ENCODE measurements around the gene TXNL4A. TPM values are rescaled to one million over a fixed set of nuclear protein-coding genes. Genes with fewer than 3 reads are reported as not detected.

Gene TXNL4A
- total RNA-seq, 1 experiment from 2014 or later, result 416 TPM

GRCh38 chr18:80023173-80023572 lies 34.8 kb upstream of the TXNL4A start:
- DNase-seq (ENCODE audit: low read depth, low spot score) (no peak), ATAC-seq (no peak)
- Histone ChIP-seq H3K4me3 (ENCODE audit: low read depth in 2 of 2, low read length in 2 of 2) (no peak overlapping the region), H3K4me1 (ENCODE audit: control insufficient read depth, insufficient read depth, low read length) (no peaks in the 10 kb centered on the region), H3K27me3 (ENCODE audit: control insufficient read depth, insufficient read depth, low read length) (no peaks in the 10 kb centered on the region), H3K27ac (ENCODE audit: low read length) (no peak overlapping the region), H3K9me3 (ENCODE audit: control insufficient read depth, insufficient read depth, low read depth, low read length) (peaks cover 41% of the 10 kb centered on the region), H3K36me3 (ENCODE audit: control insufficient read depth, insufficient read depth, low read length) (no peaks in the 10 kb centered on the region)
- ChIA-PET POLR2A (no interaction called here), CTCF (no interaction called here)
- BruUV-seq (replicated peaks), result no TSS peak
- in situ Hi-C loops (cut with HindIII; ENCODE audit: low pct_unique_long_range_greater_than_20kb, low sequenced_read_pairs), result no loop called here
- no peak for TF ChIP-seq REST (IDR thresholded peaks at IDR 0.05; ENCODE audit: insufficient read depth in 1 of 2, low read depth in 2 of 2, low read length in 1 of 2)
- no peak for TF ChIP-seq POLR2AphosphoS5 (IDR thresholded peaks at IDR 0.05; ENCODE audit: low read depth, low read length)
- TF ChIP-seq CTCF (IDR thresholded peaks at IDR 0.05), result peak; percentile 77
- intact Hi-C loops (cut with micrococcal nuclease; ENCODE audit: unreplicated experiment), result no loop called here

- TF ChIP-seq SIN3A (IDR thresholded peaks at IDR 0.05; ENCODE audit: borderline replicate concordance, insufficient read depth, low read depth, low read length), result no peak
- no peak for TF ChIP-seq REST (IDR thresholded peaks at IDR 0.05; ENCODE audit: insufficient read depth in 1 of 2, low read depth in 2 of 2, low read length in 1 of 2)
- no peak for TF ChIP-seq POLR2AphosphoS5 (IDR thresholded peaks at IDR 0.05; ENCODE audit: low read depth, low read length)
- no peak for TF ChIP-seq TCF7L2 (IDR thresholded peaks at IDR 0.05; ENCODE audit: low read depth, low read length)
- TF ChIP-seq CTCF (IDR thresholded peaks at IDR 0.05), result no peak
- in situ Hi-C loops (cut with HindIII; ENCODE audit: low pct_unique_long_range_greater_than_20kb, low sequenced_read_pairs) (no loop called here), intact Hi-C loops (cut with micrococcal nuclease; ENCODE audit: unreplicated experiment) (no loop called here)
- ChIA-PET CTCF (no interaction called here), POLR2A (no interaction called here)
- Histone ChIP-seq H3K9me3 (ENCODE audit: control insufficient read depth, insufficient read depth, low read depth, low read length) (peaks cover 41% of the 10 kb centered on the region), H3K27ac (ENCODE audit: low read length) (no peak overlapping the region), H3K4me1 (ENCODE audit: control insufficient read depth, insufficient read depth, low read length) (no peaks in the 10 kb centered on the region), H3K4me3 (ENCODE audit: low read depth in 2 of 2, low read length in 2 of 2) (no peak overlapping the region), H3K27me3 (ENCODE audit: control insufficient read depth, insufficient read depth, low read length) (no peaks in the 10 kb centered on the region), H3K36me3 (ENCODE audit: control insufficient read depth, insufficient read depth, low read length) (no peaks in the 10 kb centered on the region)
- no TSS peak for BruUV-seq (replicated peaks)
- DNase-seq (ENCODE audit: low read depth, low spot score), result no peak
- no peak for ATAC-seq
Observed at GRCh38 chr18:80022613-80023012, 34.2 kb upstream of the TXNL4A start.
